ENCODE measurements around the gene FBXW9.

FBXW9 gene

DNA sequence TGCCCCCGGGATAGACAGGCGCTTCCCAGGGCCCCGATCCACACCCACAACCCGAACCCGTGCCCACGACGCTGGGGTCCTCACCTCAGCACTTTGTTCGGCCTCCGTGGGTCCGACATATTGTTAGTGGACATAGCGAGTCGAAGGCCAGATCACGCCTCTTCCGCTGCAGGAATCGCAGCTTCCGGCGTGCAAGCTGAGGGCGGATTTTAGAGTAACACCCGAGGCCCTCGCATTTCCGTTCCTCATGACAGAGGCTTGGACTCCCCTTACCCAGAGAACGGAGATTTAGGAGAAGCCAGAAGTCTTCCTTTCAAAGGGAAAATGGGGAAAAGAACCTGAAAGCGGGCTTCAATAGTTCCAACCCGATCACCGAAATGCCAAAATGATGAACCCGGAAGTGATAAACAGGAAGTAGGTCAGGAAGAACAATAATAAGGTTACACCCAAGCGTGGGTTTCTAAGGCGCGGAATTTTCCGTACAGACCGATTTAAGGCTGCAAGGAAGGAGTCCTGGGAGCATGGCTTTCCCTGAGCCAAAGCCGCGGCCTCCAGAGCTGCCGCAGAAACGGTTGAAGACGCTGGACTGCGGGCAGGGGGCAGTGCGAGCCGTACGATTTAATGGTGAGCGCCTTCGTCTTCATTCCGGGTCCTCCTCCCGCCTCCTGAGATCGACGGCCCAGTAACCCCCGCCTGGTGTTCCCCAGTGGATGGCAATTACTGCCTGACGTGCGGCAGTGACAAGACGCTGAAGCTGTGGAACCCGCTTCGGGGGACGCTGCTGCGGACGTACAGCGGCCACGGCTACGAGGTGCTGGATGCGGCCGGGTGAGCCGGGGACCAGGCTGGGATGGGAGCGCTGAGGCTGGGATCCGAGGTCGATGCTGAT lies 26.9 kb downstream of the FBXW9 start:
- Histone ChIP-seq H3K27me3 (ENCODE audit: control insufficient read depth in 2 of 2, insufficient read depth in 2 of 2, low read length in 2 of 2) (no peaks in the 10 kb centered on the region), H3K9me3 (ENCODE audit: control insufficient read depth in 2 of 2, low read length in 2 of 2) (no peaks in the 10 kb centered on the region), H3K27ac (ENCODE audit: low read depth in 2 of 2, low read length in 2 of 2) (peak overlapping the region; percentile 89 to 95), H3K9ac (ENCODE audit: low read depth in 1 of 2, low read length in 2 of 2) (peak overlapping the region; percentile 68 to 86), H3K4me1 (ENCODE audit: control insufficient read depth in 2 of 2, insufficient read depth in 2 of 2, low read length in 2 of 2) (peaks cover 34 to 37% of the 10 kb centered on the region in 2 donors), H3K4me3 (ENCODE audit: low read length in 2 of 2) (peak overlapping the region; percentile 79 to 99), H3K36me3 (ENCODE audit: control insufficient read depth in 2 of 2, insufficient read depth in 2 of 2, low read length in 2 of 2) (peaks cover 19 to 27% of the 10 kb centered on the region in 2 donors)

DNA sequence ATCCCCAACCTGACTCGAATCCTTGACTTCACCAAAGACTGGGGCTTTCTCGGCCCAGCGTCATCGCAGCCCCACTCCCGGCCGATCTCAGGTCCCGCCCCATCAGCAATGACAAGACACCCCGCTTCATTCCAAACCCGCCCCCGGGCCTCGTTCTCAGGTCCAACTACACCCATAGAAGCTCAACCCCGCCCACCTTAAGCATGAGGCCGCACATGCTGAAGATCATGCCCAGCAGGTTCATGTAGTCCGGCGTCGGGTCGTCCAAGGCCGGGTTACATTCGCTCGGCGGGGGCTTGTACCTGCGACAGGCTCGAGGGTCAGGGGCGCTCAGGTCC lies 27.5 kb downstream of the FBXW9 start:
- H3K27me3 ChIP-seq (ENCODE audit: control insufficient read depth in 2 of 2, insufficient read depth in 2 of 2, low read length in 2 of 2): no peaks in the 10 kb centered on the region
- peak overlapping the region; percentile 79 to 99 for H3K4me3 ChIP-seq (ENCODE audit: low read length in 2 of 2)
- peak overlapping the region; percentile 68 to 86 for H3K9ac ChIP-seq (ENCODE audit: low read depth in 1 of 2, low read length in 2 of 2)
- peak overlapping the region; percentile 89 to 95 for H3K27ac ChIP-seq (ENCODE audit: low read depth in 2 of 2, low read length in 2 of 2)
- H3K9me3 ChIP-seq (ENCODE audit: control insufficient read depth in 2 of 2, low read length in 2 of 2): no peaks in the 10 kb centered on the region
- peaks cover 13 to 23% of the 10 kb centered on the region in 2 donors for H3K36me3 ChIP-seq (ENCODE audit: control insufficient read depth in 2 of 2, insufficient read depth in 2 of 2, low read length in 2 of 2)
- H3K4me1 ChIP-seq (ENCODE audit: control insufficient read depth in 2 of 2, insufficient read depth in 2 of 2, low read length in 2 of 2): peaks cover 34 to 37% of the 10 kb centered on the region in 2 donors

DNA sequence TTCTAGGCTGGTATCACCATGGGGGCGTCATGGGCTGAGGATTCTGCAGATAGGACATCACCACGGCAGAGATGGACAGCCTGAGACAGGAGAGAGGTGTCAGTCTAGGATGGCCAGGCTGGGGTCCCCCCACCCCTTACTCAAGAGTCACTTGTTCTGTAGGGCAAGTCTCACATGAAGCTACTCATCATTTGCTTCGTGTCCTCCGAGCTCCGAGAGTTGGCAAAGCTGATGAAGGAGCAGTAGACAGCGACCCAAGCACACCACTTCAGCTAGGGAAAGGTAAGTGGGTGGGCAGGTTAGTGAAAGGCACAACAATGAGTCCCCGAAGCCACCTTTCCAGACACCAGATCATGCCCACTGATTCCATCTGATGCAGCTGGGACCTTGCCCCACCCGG lies 28.1 kb downstream of the FBXW9 start:
- Histone ChIP-seq H3K9me3 (ENCODE audit: control insufficient read depth in 2 of 2, low read length in 2 of 2) (no peaks in the 10 kb centered on the region), H3K36me3 (ENCODE audit: control insufficient read depth in 2 of 2, insufficient read depth in 2 of 2, low read length in 2 of 2) (peaks cover 13 to 26% of the 10 kb centered on the region in 2 donors), H3K4me3 (ENCODE audit: low read length in 2 of 2) (peak overlapping the region; percentile 79 to 99), H3K9ac (ENCODE audit: low read depth in 1 of 2, low read length in 2 of 2) (peak overlapping the region; percentile 68 to 86), H3K27me3 (ENCODE audit: control insufficient read depth in 2 of 2, insufficient read depth in 2 of 2, low read length in 2 of 2) (no peaks in the 10 kb centered on the region), H3K4me1 (ENCODE audit: control insufficient read depth in 2 of 2, insufficient read depth in 2 of 2, low read length in 2 of 2) (peaks cover 34 to 37% of the 10 kb centered on the region in 2 donors), H3K27ac (ENCODE audit: low read depth in 2 of 2, low read length in 2 of 2) (peak overlapping the region in 1 of 2 donors; percentile 89)

DNA sequence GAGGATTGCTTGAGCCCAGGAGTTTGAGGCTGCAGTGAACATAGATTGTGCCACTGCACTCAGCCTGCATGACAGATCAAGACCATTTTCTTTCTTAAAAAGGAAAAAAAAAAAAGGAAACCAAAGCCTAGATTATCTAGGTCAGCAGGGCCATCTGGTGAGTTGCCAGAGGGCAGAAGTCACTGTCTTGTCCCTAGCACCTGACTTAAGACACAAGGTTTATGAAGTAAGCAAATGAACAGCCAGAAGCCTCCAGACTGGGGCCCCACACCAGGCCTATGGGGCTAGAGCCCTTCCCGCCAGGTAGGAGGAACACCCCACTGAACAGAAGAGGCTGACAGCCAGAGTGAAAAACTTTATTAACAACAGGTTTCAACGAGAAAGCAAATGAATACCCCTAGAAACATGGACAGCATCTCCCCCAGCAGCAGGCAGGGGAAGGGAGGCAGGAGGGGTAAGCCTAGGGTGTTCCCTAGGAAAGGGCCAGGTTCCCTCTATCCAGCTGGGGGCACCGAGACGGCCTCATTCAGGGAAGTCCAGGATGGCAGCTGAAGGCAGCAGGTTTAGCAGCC lies 28.6 kb downstream of the FBXW9 start:
- Histone ChIP-seq H3K27me3 (ENCODE audit: control insufficient read depth in 2 of 2, insufficient read depth in 2 of 2, low read length in 2 of 2) (no peaks in the 10 kb centered on the region), H3K9ac (ENCODE audit: low read depth in 1 of 2, low read length in 2 of 2) (no peak overlapping the region), H3K4me1 (ENCODE audit: control insufficient read depth in 2 of 2, insufficient read depth in 2 of 2, low read length in 2 of 2) (peaks cover 34 to 37% of the 10 kb centered on the region in 2 donors), H3K27ac (ENCODE audit: low read depth in 2 of 2, low read length in 2 of 2) (no peak overlapping the region), H3K4me3 (ENCODE audit: low read length in 2 of 2) (peak overlapping the region in 1 of 2 donors; percentile 99), H3K9me3 (ENCODE audit: control insufficient read depth in 2 of 2, low read length in 2 of 2) (no peaks in the 10 kb centered on the region), H3K36me3 (ENCODE audit: control insufficient read depth in 2 of 2, insufficient read depth in 2 of 2, low read length in 2 of 2) (peaks cover 13 to 26% of the 10 kb centered on the region in 2 donors)

DNA sequence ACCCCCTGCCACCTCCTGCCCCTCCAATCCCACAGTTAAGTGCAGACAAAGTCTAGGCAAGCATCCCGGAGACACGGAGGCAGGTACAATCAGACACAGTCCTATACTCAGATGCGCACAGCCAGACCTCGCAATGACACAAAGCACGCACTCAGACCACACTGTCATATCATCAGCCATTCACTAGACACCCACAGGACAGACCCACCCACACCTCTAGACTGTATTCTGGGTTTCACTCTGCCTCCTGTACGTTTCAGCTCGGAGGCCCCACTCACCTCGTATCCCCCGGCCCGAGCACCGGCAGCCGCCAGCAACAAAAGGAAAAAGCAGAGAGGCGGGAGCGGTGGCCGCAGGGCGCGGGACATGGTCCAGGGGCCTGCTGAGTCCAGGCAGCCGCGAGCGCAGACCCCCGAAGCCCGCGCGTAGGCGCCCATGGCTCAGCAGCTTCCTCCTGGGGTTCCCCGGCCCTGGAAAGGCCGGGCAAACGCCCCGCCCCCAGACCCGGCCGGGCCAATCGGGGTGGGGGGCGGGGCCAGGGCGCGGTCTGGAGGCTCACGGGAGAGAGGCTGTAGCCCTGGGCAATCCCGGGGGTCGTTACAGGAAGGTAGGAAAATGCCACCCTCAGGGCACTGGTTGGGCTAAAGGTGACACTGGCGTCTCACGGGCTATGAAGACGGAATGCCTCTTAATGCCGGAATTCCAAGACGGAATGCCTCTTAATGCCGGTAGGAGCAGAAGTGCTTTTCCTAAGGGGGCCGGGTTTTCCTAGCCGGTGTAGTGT lies 30.0 kb downstream of the FBXW9 start, which contains the start of the genes MAN2B1 and WDR83:
MAN2B1 (minus strand) TSS at position 478 of the 784 bp plus-strand sequence; CDS start at position 437, 41 bp downstream.
WDR83 (plus strand) TSS at position 543 of the 784 bp plus-strand sequence. CDS start 2,984 bp downstream, outside the sequence.
- Histone ChIP-seq H3K27me3 (ENCODE audit: control insufficient read depth in 2 of 2, insufficient read depth in 2 of 2, low read length in 2 of 2) (no peaks in the 10 kb centered on the region), H3K9ac (ENCODE audit: low read depth in 1 of 2, low read length in 2 of 2) (peak within 1 kb of the TSS; percentile 73 to 81), H3K36me3 (ENCODE audit: control insufficient read depth in 2 of 2, insufficient read depth in 2 of 2, low read length in 2 of 2) (peaks cover 11 to 23% of the 10 kb centered on the region in 2 donors), H3K4me1 (ENCODE audit: control insufficient read depth in 2 of 2, insufficient read depth in 2 of 2, low read length in 2 of 2) (peaks cover 34 to 37% of the 10 kb centered on the region in 2 donors), H3K4me3 (ENCODE audit: low read length in 2 of 2) (peak within 1 kb of the TSS; percentile 87 to 91), H3K9me3 (ENCODE audit: control insufficient read depth in 2 of 2, low read length in 2 of 2) (no peaks in the 10 kb centered on the region), H3K27ac (ENCODE audit: low read depth in 2 of 2, low read length in 2 of 2) (peak within 1 kb of the TSS; percentile 31 to 64)

DNA sequence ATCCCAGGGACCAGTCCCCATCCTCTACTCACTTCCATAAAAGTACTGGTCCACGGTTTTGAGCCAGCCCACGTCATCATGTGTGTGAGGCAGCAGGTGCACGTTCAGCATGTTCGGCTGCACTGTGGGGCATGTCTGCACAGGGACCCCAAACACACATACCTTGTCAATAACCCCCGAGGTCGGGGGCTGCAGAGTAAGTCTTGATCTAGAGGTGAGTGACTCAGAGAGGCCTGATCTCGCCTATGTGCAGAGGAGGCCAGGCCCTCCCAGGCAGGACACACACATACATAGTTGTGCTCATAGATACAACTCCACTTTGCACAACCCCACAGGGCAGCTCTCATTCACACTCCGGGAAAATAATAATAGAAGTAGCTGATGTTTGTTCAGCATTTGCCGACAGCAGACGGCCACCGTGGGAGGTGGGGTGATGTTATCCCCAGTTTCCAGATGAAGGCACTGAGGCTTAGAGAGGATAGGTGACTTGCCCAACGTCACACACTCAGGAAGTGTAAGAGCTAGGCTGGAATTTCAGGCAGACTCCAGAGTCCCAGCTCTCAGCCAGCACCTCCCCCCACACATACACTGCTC lies 30.7 kb downstream of the FBXW9 start:
- peak overlapping the region; percentile 87 to 91 for H3K4me3 ChIP-seq (ENCODE audit: low read length in 2 of 2)
- peak overlapping the region in 1 of 2 donors; percentile 64 for H3K27ac ChIP-seq (ENCODE audit: low read depth in 2 of 2, low read length in 2 of 2)
- peak overlapping the region; percentile 73 to 81 for H3K9ac ChIP-seq (ENCODE audit: low read depth in 1 of 2, low read length in 2 of 2)
- peaks cover 34 to 37% of the 10 kb centered on the region in 2 donors for H3K4me1 ChIP-seq (ENCODE audit: control insufficient read depth in 2 of 2, insufficient read depth in 2 of 2, low read length in 2 of 2)
- peaks cover 15 to 30% of the 10 kb centered on the region in 2 donors for H3K36me3 ChIP-seq (ENCODE audit: control insufficient read depth in 2 of 2, insufficient read depth in 2 of 2, low read length in 2 of 2)
- H3K9me3 ChIP-seq (ENCODE audit: control insufficient read depth in 2 of 2, low read length in 2 of 2): no peaks in the 10 kb centered on the region
- H3K27me3 ChIP-seq (ENCODE audit: control insufficient read depth in 2 of 2, insufficient read depth in 2 of 2, low read length in 2 of 2): no peaks in the 10 kb centered on the region

DNA sequence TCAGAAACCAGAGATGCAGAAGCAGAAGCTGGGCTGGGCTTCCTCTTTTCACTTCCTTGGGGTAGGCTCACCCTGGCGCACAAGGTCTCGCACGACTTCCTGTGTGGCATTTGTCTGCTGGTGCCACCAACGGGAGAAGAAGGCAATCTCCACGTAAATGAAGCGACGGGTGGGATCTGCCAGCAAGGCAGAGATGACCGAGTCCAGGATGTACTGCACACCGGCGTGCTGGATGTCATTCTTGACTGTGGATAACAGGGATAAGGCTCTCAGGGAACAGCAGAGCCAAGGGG lies 31.2 kb downstream of the FBXW9 start:
- Histone ChIP-seq H3K4me1 (ENCODE audit: control insufficient read depth in 2 of 2, insufficient read depth in 2 of 2, low read length in 2 of 2) (peaks cover 29 to 34% of the 10 kb centered on the region in 2 donors), H3K4me3 (ENCODE audit: low read length in 2 of 2) (peak overlapping the region in 1 of 2 donors; percentile 91), H3K9me3 (ENCODE audit: control insufficient read depth in 2 of 2, low read length in 2 of 2) (no peaks in the 10 kb centered on the region), H3K27ac (ENCODE audit: low read depth in 2 of 2, low read length in 2 of 2) (peak overlapping the region in 1 of 2 donors; percentile 64), H3K36me3 (ENCODE audit: control insufficient read depth in 2 of 2, insufficient read depth in 2 of 2, low read length in 2 of 2) (peaks cover 15 to 33% of the 10 kb centered on the region in 2 donors), H3K27me3 (ENCODE audit: control insufficient read depth in 2 of 2, insufficient read depth in 2 of 2, low read length in 2 of 2) (no peaks in the 10 kb centered on the region), H3K9ac (ENCODE audit: low read depth in 1 of 2, low read length in 2 of 2) (peak overlapping the region in 1 of 2 donors; percentile 3)

DNA sequence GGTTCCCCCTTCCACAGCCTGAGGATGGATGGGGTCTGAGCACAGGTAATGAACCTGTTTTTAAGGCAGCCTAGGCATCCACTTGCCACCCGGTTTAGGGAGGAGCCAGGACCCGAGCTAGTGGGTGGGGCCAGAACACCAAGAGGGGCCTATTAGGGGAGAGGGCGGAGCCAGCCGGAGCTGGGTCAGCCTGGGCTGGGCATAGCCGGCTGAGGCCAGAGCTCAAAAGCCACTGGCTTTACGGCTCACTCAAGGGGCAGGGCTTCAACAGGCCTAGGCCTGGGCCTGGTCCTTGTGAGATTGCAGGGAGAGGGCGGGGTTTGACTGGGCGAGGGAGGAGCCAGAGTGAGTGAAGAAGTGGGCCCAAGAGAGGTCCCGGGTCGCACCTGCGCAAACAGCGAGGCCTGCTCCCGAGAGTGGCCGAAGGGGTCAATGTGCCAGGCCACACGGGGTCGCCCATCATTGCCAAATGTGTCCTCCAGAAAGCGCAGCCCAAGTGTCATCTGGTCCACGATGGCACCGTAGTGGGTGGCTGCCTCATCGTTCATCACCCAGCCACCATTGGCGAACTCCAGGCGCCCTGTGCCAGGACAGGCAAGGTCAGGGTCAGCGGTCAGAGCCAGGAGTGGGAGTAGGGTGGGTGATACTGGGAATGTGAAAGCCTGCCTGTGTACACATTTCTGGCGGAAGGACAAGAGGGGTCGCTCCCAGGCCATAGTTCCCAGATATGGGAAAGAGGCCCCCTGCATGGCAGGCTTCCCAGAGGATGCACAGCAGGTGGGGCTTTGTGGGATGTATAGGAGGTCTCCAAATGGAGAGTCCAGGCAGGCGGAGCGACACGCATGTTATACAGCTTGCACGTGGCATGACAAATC lies 31.8 kb downstream of the FBXW9 start:
- Histone ChIP-seq H3K9ac (ENCODE audit: low read depth in 1 of 2, low read length in 2 of 2) (peak overlapping the region in 1 of 2 donors; percentile 2), H3K27ac (ENCODE audit: low read depth in 2 of 2, low read length in 2 of 2) (no peak overlapping the region), H3K4me3 (ENCODE audit: low read length in 2 of 2) (no peak overlapping the region), H3K27me3 (ENCODE audit: control insufficient read depth in 2 of 2, insufficient read depth in 2 of 2, low read length in 2 of 2) (no peaks in the 10 kb centered on the region), H3K36me3 (ENCODE audit: control insufficient read depth in 2 of 2, insufficient read depth in 2 of 2, low read length in 2 of 2) (peaks cover 15 to 37% of the 10 kb centered on the region in 2 donors), H3K4me1 (ENCODE audit: control insufficient read depth in 2 of 2, insufficient read depth in 2 of 2, low read length in 2 of 2) (peaks cover 25 to 30% of the 10 kb centered on the region in 2 donors), H3K9me3 (ENCODE audit: control insufficient read depth in 2 of 2, low read length in 2 of 2) (no peaks in the 10 kb centered on the region)

DNA sequence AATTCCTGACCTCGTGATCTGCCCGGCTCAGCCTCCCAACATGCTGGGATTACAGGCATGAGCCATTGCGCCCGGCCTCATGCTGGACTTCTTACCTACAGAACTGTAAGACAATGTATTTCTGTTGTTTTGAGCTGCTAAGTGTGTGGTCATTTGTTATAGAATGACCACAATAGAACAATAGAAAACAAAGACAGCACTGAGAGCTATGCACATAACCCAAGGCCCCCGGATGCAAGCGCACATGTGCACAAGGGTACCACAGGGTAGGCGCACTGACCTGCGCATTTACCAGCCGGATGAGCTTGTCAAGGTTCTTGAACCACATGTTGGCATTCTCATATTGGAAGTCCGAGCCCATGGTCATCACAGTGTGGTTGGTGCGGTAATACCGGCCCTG lies 35.5 kb downstream of the FBXW9 start:
- no peaks in the 10 kb centered on the region for H3K27me3 ChIP-seq (ENCODE audit: control insufficient read depth in 2 of 2, insufficient read depth in 2 of 2, low read length in 2 of 2)
- H3K27ac ChIP-seq (ENCODE audit: low read depth in 2 of 2, low read length in 2 of 2): no peak overlapping the region
- H3K4me3 ChIP-seq (ENCODE audit: low read length in 2 of 2): no peak overlapping the region
- peaks cover 24 to 45% of the 10 kb centered on the region in 2 donors for H3K36me3 ChIP-seq (ENCODE audit: control insufficient read depth in 2 of 2, insufficient read depth in 2 of 2, low read length in 2 of 2)
- H3K9ac ChIP-seq (ENCODE audit: low read depth in 1 of 2, low read length in 2 of 2): no peak overlapping the region
- peaks cover 7 to 9% of the 10 kb centered on the region in 2 donors for H3K4me1 ChIP-seq (ENCODE audit: control insufficient read depth in 2 of 2, insufficient read depth in 2 of 2, low read length in 2 of 2)
- no peaks in the 10 kb centered on the region for H3K9me3 ChIP-seq (ENCODE audit: control insufficient read depth in 2 of 2, low read length in 2 of 2)
